Activated CD4-positive, alpha-beta T cell treated with anti-CD3 and anti-CD28 coated beads, Interleukin-2, Interleukin-6, amounts not matched to agents 100 ng/mL and 50 ng/mL, durations not matched to agents 16 hours and 8 hours (primary cell): ENCODE results near the gene CCDC38.

Experiments
- DNase-seq: peaks from one replicate; pipeline ENCODE4 v3.0.0-alpha.2; 2020

The CCDC38 gene

GRCh38 chr12:95830335-95831089 lies 111.9 kb downstream of the CCDC38 start:
- DNase-seq: peak; percentile 41

DNA sequence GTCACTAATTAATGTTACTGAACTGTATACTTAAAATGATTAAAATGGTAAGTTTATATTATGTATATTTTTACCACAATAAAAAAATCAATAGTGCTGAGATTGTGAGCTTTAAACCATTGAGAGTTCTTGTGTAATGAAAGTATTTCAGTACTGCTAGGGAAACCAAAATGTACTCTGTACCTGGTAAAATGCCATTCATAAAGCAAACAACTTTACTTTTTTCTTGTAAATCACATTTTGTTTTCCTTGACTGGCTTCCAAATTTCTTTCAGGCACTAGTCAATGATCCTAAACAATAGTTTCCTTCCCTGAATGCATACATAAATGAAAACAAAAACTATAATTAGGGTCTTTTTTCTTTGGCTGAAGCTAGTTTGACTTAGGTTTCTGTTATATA lies 113.0 kb downstream of the CCDC38 start:
- no peak for DNase-seq

DNA sequence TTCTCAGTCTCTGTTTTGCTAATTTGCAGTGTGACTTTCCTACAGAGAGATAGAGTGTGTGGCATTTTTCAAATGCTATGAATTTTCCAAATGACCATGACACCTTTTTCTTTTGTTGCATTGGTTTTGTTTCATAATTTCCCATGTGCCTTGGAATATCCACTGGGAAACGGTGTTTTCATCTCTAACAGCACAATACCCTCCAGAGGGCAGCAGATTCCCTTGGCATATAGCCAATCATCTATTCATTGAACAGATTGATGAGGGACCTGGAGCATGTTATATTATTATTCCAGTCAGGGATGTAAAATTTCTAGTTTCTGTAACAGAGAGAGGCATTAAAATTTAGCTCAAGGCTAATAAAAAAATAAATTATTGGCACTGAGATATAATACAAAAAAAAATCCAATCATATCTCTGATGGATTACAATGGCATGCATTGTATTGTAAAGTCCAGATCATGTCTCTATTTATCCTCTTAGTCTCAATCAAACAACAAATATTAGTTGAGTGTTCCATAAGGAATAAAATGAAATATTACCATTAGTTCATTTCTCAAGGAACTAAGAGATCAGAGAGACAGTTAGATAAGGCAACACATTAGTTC lies 122.2 kb downstream of the CCDC38 start:
- no peak for DNase-seq
